H7 (cell line): Measurements from ENCODE around the gene MTMR10. TPM values are rescaled to one million over a fixed set of nuclear protein-coding genes. Genes with fewer than 3 reads are reported as not detected.

Experiments
- DNase-seq: peaks from one replicate; pipeline ENCODE4 v3.0.0; 2012
- H3K27me3 ChIP-seq: 2 replicates; pipeline ENCODE4 v1.6.0; 2011; ENCODE audit warnings: mild to moderate bottlenecking, low read length; ENCODE audit not compliant: control insufficient read depth, insufficient read depth
- H3K36me3 ChIP-seq: replicated peaks from 2 replicates; pipeline ENCODE4 v1.5.1; 2011; ENCODE audit warnings: low read length; ENCODE audit not compliant: control insufficient read depth, insufficient read depth
- H3K4me3 ChIP-seq: 2 replicates; pipeline ENCODE4 v1.5.1; 2011; ENCODE audit warnings: low read depth, mild to moderate bottlenecking, control low read depth, low read length, moderate library complexity; ENCODE audit not compliant: insufficient read depth
- total RNA-seq: library from RNA; depleted of rRNA; stranded (reverse); fragments of >200 nt; shearing (Covaris generic); gene quantifications from 2 replicates; pipeline ENCODE4 v1.2.3, GENCODE V29; 2014

MTMR10 gene
- total RNA-seq, 1 experiment from 2014 or later: 11.0 TPM

GRCh38 chr15:30926161-30926560 lies 65.3 kb downstream of the MTMR10 start:
- H3K4me3 ChIP-seq: no peak overlapping the region
- no peaks in the 10 kb centered on the region for H3K27me3 ChIP-seq
- peaks cover 37% of the 10 kb centered on the region for H3K36me3 ChIP-seq

GRCh38 chr15:30925686-30926085 lies 65.7 kb downstream of the MTMR10 start:
- Histone ChIP-seq H3K27me3 (no peaks in the 10 kb centered on the region), H3K4me3 (no peak overlapping the region), H3K36me3 (peaks cover 38% of the 10 kb centered on the region)
- DNase-seq: no peak

More at GRCh38 chr15:30926161-30926560, 65.3 kb downstream of the MTMR10 start:
- DNase-seq: no peak

- DNase-seq: no peak
- H3K36me3 ChIP-seq: peaks cover 32% of the 10 kb centered on the region
- H3K4me3 ChIP-seq: no peak overlapping the region
- H3K27me3 ChIP-seq: no peaks in the 10 kb centered on the region
Measured at GRCh38 chr15:30924353-30924752, 67.1 kb downstream of the MTMR10 start.

GRCh38 chr15:30923429-30923828 lies 68.0 kb downstream of the MTMR10 start:
- DNase-seq: peak; percentile 23
- Histone ChIP-seq H3K4me3 (no peak overlapping the region), H3K36me3 (peaks cover 31% of the 10 kb centered on the region), H3K27me3 (no peaks in the 10 kb centered on the region)

- DNase-seq: peak; percentile 71
- peaks cover 32% of the 10 kb centered on the region for H3K36me3 ChIP-seq
- H3K4me3 ChIP-seq: no peak overlapping the region
- H3K27me3 ChIP-seq: no peaks in the 10 kb centered on the region
Measured at GRCh38 chr15:30922480-30923311, 68.7 kb downstream of the MTMR10 start.

GRCh38 chr15:30921781-30922479 lies 69.5 kb downstream of the MTMR10 start:
- Histone ChIP-seq H3K27me3 (no peaks in the 10 kb centered on the region), H3K4me3 (no peak overlapping the region), H3K36me3 (peaks cover 29% of the 10 kb centered on the region)
- DNase-seq: peak; percentile 34

- Histone ChIP-seq H3K36me3 (peaks cover 23% of the 10 kb centered on the region), H3K27me3 (no peaks in the 10 kb centered on the region), H3K4me3 (no peak overlapping the region)
- no peak for DNase-seq
Measured at GRCh38 chr15:30921106-30921505, 70.3 kb downstream of the MTMR10 start.

- Histone ChIP-seq H3K27me3 (no peaks in the 10 kb centered on the region), H3K36me3 (peaks cover 18% of the 10 kb centered on the region), H3K4me3 (no peak overlapping the region)
- no peak for DNase-seq
Measured at GRCh38 chr15:30919877-30920550, 71.4 kb downstream of the MTMR10 start.

GRCh38 chr15:30918366-30918765 lies 73.1 kb downstream of the MTMR10 start:
- Histone ChIP-seq H3K36me3 (peaks cover 7% of the 10 kb centered on the region), H3K27me3 (no peaks in the 10 kb centered on the region), H3K4me3 (no peak overlapping the region)
- DNase-seq: no peak

GRCh38 chr15:30917675-30918074 lies 73.8 kb downstream of the MTMR10 start:
- no peak for DNase-seq
- H3K27me3 ChIP-seq: no peaks in the 10 kb centered on the region
- H3K36me3 ChIP-seq: peaks cover 7% of the 10 kb centered on the region
- H3K4me3 ChIP-seq: no peak overlapping the region

GRCh38 chr15:30917013-30917412 lies 74.4 kb downstream of the MTMR10 start:
- DNase-seq: no peak
- Histone ChIP-seq H3K36me3 (peaks cover 11% of the 10 kb centered on the region), H3K27me3 (no peaks in the 10 kb centered on the region), H3K4me3 (no peak overlapping the region)

GRCh38 chr15:30913761-30914160 lies 77.7 kb downstream of the MTMR10 start:
- H3K36me3 ChIP-seq: peaks cover 18% of the 10 kb centered on the region
- no peaks in the 10 kb centered on the region for H3K27me3 ChIP-seq
- no peak for DNase-seq
- H3K4me3 ChIP-seq: no peak overlapping the region

- H3K27me3 ChIP-seq: no peaks in the 10 kb centered on the region
- DNase-seq: no peak
- no peak overlapping the region for H3K4me3 ChIP-seq
- H3K36me3 ChIP-seq: peaks cover 9% of the 10 kb centered on the region
Measured at GRCh38 chr15:30906366-30906765, 85.1 kb downstream of the MTMR10 start.

GRCh38 chr15:30905821-30906220 lies 85.6 kb downstream of the MTMR10 start:
- DNase-seq: no peak
- peaks cover 9% of the 10 kb centered on the region for H3K36me3 ChIP-seq
- no peaks in the 10 kb centered on the region for H3K27me3 ChIP-seq
- no peak overlapping the region for H3K4me3 ChIP-seq

- Histone ChIP-seq H3K36me3 (peaks cover 6% of the 10 kb centered on the region), H3K27me3 (no peaks in the 10 kb centered on the region), H3K4me3 (no peak overlapping the region)
- no peak for DNase-seq
Measured at GRCh38 chr15:30904812-30905211, 86.6 kb downstream of the MTMR10 start.
